Endothelial cell of umbilical vein (primary cell): Measurements from ENCODE around the gene SLC2A14. TPM values are rescaled to one million over a fixed set of nuclear protein-coding genes. Genes with fewer than 3 reads are reported as not detected.
"Not testable (repeated sequence)": the region's sequence is repeated elsewhere in the genome, so short reads cannot be mapped to it uniquely, and the experiment has no call there.

Experiments
- BruUV-seq: library from RNA; stranded (reverse); fragments of 400-500 nt; replicated peaks from 2 replicates; lab custom pipeline; 2021; lab: Mats Ljungman, UMichigan
- CTCF ChIA-PET: fragments of 300-600, 350-600 bp; sonication (Branson Sonifier 250); formaldehyde crosslinking; loops from one replicate; lab custom pipeline; 2021; ENCODE audit warnings: antibody characterized with exemption, inconsistent platforms; lab: Charles Lee
- POLR2A ChIA-PET: fragments of 300-600, 350-600 bp; sonication (Branson Sonifier 250); formaldehyde crosslinking; loops from one replicate; lab custom pipeline; 2021; ENCODE audit warnings: antibody characterized with exemption, inconsistent platforms; lab: Charles Lee
- DNase-seq: peaks from one replicate; pipeline ENCODE4 v3.0.0-alpha.2; 2011; ENCODE audit warnings: low read depth, low spot score
- FAIRE-seq: peaks from 2 replicates; lab custom pipeline; 2011; peaks lifted over from hg19 to GRCh38; lab: Jason Lieb, UNC
- H2AFZ ChIP-seq: 2 replicates; pipeline ENCODE4 v1.6.0; 2012; ENCODE audit warnings: low read depth, low read length, control low read depth, inconsistent platforms
- H3K27ac ChIP-seq: 2 replicates; pipeline ENCODE4 v1.5.1; 2011; ENCODE audit warnings: low read depth, mild to moderate bottlenecking, control low read depth, low read length, moderate library complexity; ENCODE audit not compliant: insufficient read depth
- H3K27me3 ChIP-seq, 2 experiments: 2 replicates each; pipeline versions ENCODE4 v1.6.0 to v1.6.1; 2011; ENCODE audit warnings: low read length in 2 of 2, mixed read lengths in 1 of 2; ENCODE audit not compliant: control insufficient read depth in 2 of 2, insufficient read depth in 2 of 2
- H3K36me3 ChIP-seq, 2 experiments: 2 replicates in 1 of 2; 3 replicates in 1 of 2; pipeline ENCODE4 v1.5.1; 2011; ENCODE audit warnings: low read length in 2 of 2, mild to moderate bottlenecking in 1 of 2, moderate library complexity in 1 of 2; ENCODE audit not compliant: control insufficient read depth in 2 of 2, insufficient read depth in 2 of 2; ENCODE audit errors: extremely low read depth in 1 of 2
- H3K4me1 ChIP-seq: 3 replicates; pipeline ENCODE4 v1.5.1; 2011; ENCODE audit warnings: mild to moderate bottlenecking, low read length; ENCODE audit not compliant: control insufficient read depth, insufficient read depth; ENCODE audit errors: extremely low read depth
- H3K4me2 ChIP-seq: 2 replicates; pipeline ENCODE4 v1.6.1; 2011; ENCODE audit warnings: low read length, control low read depth, mixed read lengths; ENCODE audit not compliant: insufficient read depth
- H3K4me3 ChIP-seq, 3 experiments: fragments of 200-600 bp in 1 of 3; sonication (generic), shearing (Covaris generic) in 1 of 3; replicated peaks in 1 of 3; 2 replicates each; pipeline ENCODE4 v1.5.1; 2011 to 2016; ENCODE audit warnings: control low read depth in 3 of 3, low read length in 3 of 3, mild to moderate bottlenecking in 2 of 3, inconsistent platforms in 1 of 3, low read depth in 1 of 3, moderate library complexity in 1 of 3; ENCODE audit not compliant: insufficient read depth in 1 of 3
- H3K79me2 ChIP-seq: 2 replicates; pipeline ENCODE4 v1.6.0; 2012; ENCODE audit warnings: low read length, inconsistent platforms; ENCODE audit not compliant: control insufficient read depth, insufficient read depth
- H3K9ac ChIP-seq: replicated peaks from 2 replicates; pipeline ENCODE3; 2011; ENCODE audit warnings: low read length, control low read depth; ENCODE audit not compliant: insufficient read depth; ENCODE audit errors: extremely low read depth
- H3K9me1 ChIP-seq: replicated peaks from 3 replicates; pipeline ENCODE4 v1.6.0; 2011; ENCODE audit warnings: mild to moderate bottlenecking, low read length; ENCODE audit not compliant: control insufficient read depth, insufficient read depth; ENCODE audit errors: extremely low read depth
- H3K9me3 ChIP-seq: replicated peaks from 2 replicates; pipeline ENCODE4 v1.5.1; 2012; ENCODE audit warnings: low read length, inconsistent platforms; ENCODE audit not compliant: control insufficient read depth, insufficient read depth
- H4K20me1 ChIP-seq: replicated peaks from 2 replicates; pipeline ENCODE3; 2011; ENCODE audit warnings: mild to moderate bottlenecking, low read length; ENCODE audit not compliant: control insufficient read depth, insufficient read depth; ENCODE audit errors: extremely low read depth
- FOS ChIP-seq: IDR thresholded peaks from 2 replicates; pipeline ENCODE4 v1.6.1; 2011; ENCODE audit warnings: mild to moderate bottlenecking, low read length, moderate library complexity, borderline replicate concordance; ENCODE audit not compliant: insufficient read depth
- dilution Hi-C: fragments of 300-500 bp; cut with MboI; formaldehyde crosslinking; loops from one replicate; pipeline ENCODE4 v1.15.0; 2019; ENCODE audit warnings: low sequenced_read_pairs; ENCODE audit not compliant: extremely low pct_ligation_motif_present
- intact Hi-C: fragments of 100-400 bp; cut with micrococcal nuclease; formaldehyde crosslinking; loops from one replicate; pipeline ENCODE4 v1.10.0; 2022
- polyA plus RNA-seq, 4 experiments: library from polyadenylated mRNA; depleted of rRNA in 3 of 4; stranded (reverse) in 3 of 4; unstranded in 1 of 4; fragments of >200 nt; gene quantifications; 2 replicates each; pipeline versions ENCODE4 v1.2.1 to v1.2.3, GENCODE V29; 2011 to 2012; ENCODE audit warnings: missing spikeins in 1 of 4
- total RNA-seq: library from RNA; stranded (reverse); gene quantifications from 2 replicates; pipeline ENCODE4 v1.2.3, GENCODE V29; 2021

Gene SLC2A14
- total and polyA plus RNA-seq, 2 donors (not counting 3 experiments of a cell fraction or from before 2014, with no cell fraction given): not detected

DNA sequence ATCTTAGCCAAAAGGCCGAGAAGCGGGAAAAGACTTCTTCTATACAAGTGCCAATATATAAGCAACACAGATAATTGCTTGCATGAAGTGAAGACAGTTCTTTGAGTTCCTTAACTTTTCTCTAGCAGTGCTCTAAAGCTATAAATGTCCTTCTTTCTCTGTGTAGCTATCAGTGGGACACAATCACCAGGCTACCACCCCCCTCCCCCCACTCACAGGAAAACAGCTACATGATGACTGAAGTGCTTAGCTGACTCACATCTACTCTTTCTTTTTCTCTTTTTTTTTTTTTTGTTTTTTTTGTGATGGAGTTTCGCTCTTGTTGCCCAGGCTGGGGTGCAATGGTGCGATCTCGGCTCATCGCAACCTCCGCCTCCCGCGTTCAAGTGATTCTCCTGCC, 30.3 kb downstream of the SLC2A14 start:
- intact Hi-C loops, FAIRE-seq, H3K9me1 ChIP-seq, BruUV-seq, H3K4me3 ChIP-seq, H3K27me3 ChIP-seq, H4K20me1 ChIP-seq, H3K9me3 ChIP-seq, H3K36me3 ChIP-seq, dilution Hi-C loops, POLR2A ChIA-PET, H3K9ac ChIP-seq, H3K79me2 ChIP-seq, H2AFZ ChIP-seq: not testable (repeated sequence)
- peak overlapping the region; percentile 17 for H3K4me2 ChIP-seq
- DNase-seq: peak; percentile 47
- CTCF ChIA-PET: interaction anchor here (0.7 to 1.2 kb wide), 2 partner anchors 10 to 11 kb away, joined by 3 read pairs; no protein-coding TSS in a partner anchor
- TF ChIP-seq FOS: peak; percentile 25
- H3K4me1 ChIP-seq: peaks cover 18% of the 10 kb centered on the region
- H3K27ac ChIP-seq: peak overlapping the region; percentile 41

DNA sequence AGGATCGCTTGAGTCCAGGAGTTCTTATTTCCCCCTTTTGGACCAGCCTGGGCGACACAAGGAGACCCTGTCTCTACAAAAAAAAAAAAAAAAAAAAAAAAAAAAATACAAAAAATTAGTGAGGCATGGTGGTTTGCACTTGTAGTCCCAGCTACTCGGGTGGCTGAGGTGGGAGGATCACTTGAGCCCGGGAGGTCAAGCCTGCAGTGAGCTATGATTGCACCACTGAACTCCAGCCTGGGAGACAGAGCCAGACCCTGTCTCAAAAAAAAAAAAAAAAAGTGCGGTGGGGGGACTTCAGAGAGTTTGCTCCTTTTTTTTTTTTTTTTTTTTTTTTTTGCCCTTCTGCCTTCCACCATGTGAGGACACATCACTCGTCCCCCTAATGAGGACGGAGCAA, 32.9 kb downstream of the SLC2A14 start:
- FAIRE-seq, H4K20me1 ChIP-seq, H3K36me3 ChIP-seq, dilution Hi-C loops, intact Hi-C loops, H2AFZ ChIP-seq, H3K9me3 ChIP-seq, POLR2A ChIA-PET, H3K27ac ChIP-seq, H3K9me1 ChIP-seq, DNase-seq, H3K4me3 ChIP-seq, H3K4me2 ChIP-seq, H3K9ac ChIP-seq, H3K27me3 ChIP-seq, CTCF ChIA-PET, BruUV-seq, H3K79me2 ChIP-seq: not testable (repeated sequence)
- peaks cover 13% of the 10 kb centered on the region for H3K4me1 ChIP-seq

DNA sequence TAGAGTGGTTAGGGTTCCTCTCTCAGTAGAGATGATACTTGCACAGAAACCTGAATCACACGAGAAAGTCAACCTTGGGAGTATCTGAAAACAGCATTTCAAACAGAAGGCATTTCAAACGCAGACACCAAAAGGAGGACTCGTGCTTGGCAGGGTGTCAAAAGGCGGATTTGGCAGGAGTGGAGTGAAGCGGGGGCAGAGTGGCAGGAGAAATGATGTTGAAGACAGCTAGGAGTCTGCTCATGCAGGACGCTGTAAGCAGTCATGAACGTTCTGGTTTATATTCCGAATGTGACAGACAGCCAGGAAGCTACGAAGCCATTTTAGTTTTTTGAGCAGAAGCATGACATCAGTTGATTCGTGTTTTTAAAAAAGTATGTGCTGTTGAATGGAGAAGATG, 33.5 kb downstream of the SLC2A14 start:
- BruUV-seq, intact Hi-C loops, H3K27ac ChIP-seq, H3K27me3 ChIP-seq, H2AFZ ChIP-seq, H3K79me2 ChIP-seq, FAIRE-seq, H3K9ac ChIP-seq, H3K4me3 ChIP-seq, POLR2A ChIA-PET, H3K36me3 ChIP-seq, DNase-seq, H3K9me3 ChIP-seq, CTCF ChIA-PET, H4K20me1 ChIP-seq, H3K9me1 ChIP-seq, dilution Hi-C loops, H3K4me2 ChIP-seq: not testable (repeated sequence)
- H3K4me1 ChIP-seq: peaks cover 11% of the 10 kb centered on the region
